A673 (cell line): ENCODE data around the gene PDS5A.

Experiments used
- CTCF ChIP-seq: fragments of 300-800, 200-600 bp; sonication (generic); conservative IDR thresholded peaks from 2 replicates; pipeline ENCODE4 v1.5.1; 2017; ENCODE audit warnings: low read depth, mild to moderate bottlenecking, antibody characterized with exemption, low read length, moderate library complexity, mixed read lengths
- EZH2 ChIP-seq: fragments of 200-600 bp; sonication (generic); IDR thresholded peaks from 2 replicates; pipeline ENCODE4 v1.6.1; 2017; ENCODE audit warnings: borderline replicate concordance, low read depth, mild to moderate bottlenecking, mixed read lengths, antibody characterized with exemption, low read length; ENCODE audit not compliant: poor library complexity, severe bottlenecking

- TF ChIP-seq CTCF = no peak
- TF ChIP-seq EZH2 = no peak
Observed at GRCh38 chr4:39976945-39977488, 694 bp downstream of the PDS5A start.
